Testis (tissue), 3 donors: ENCODE data around the gene CHRNB1. TPM values are rescaled to one million over a fixed set of nuclear protein-coding genes. Genes with fewer than 3 reads are reported as not detected.

Experiments used
- DNase-seq: peaks from one replicate; pipeline ENCODE4 v3.0.0-alpha.2; 2019
- H3K27ac ChIP-seq, 2 donors: fragments of 200-600 bp; sonication (generic); one replicate each; pipeline ENCODE4 v1.5.1; 2019
- H3K27me3 ChIP-seq: fragments of 200-600 bp; sonication (generic); one replicate; pipeline ENCODE4 v1.5.1; 2019
- H3K36me3 ChIP-seq: fragments of 200-600 bp; sonication (generic); one replicate; pipeline ENCODE4 v1.5.1; 2017; ENCODE audit warnings: low read depth; ENCODE audit errors: missing control alignments
- H3K4me1 ChIP-seq: fragments of 200-600 bp; sonication (generic); one replicate; pipeline ENCODE4 v1.5.1; 2019
- H3K4me3 ChIP-seq, 2 donors: fragments of 200-600 bp; sonication (generic); one replicate each; pipeline ENCODE4 v1.5.1; 2017 to 2019
- H3K9me3 ChIP-seq: fragments of 200-600 bp; sonication (generic); one replicate; pipeline ENCODE4 v1.5.1; 2017
- POLR2A ChIP-seq: fragments of 450-650 bp; IDR thresholded peaks from one replicate; pipeline ENCODE4 v1.6.1; 2017; ENCODE audit warnings: antibody characterized with exemption, mild to moderate bottlenecking, moderate library complexity
- whole genome bisulfite sequencing, 2 donors: methylation state at CpG; one replicate each; pipeline ENCODE4 v1.1.5; 2018; 5-methylcytosine and 5-hydroxymethylcytosine counted together
- intact Hi-C: fragments of 100-400 bp; cut with DNase I; formaldehyde crosslinking; loops from one replicate; pipeline ENCODE4 v1.15.1; 2023; ENCODE audit warnings: low total_unique reads
- polyA plus RNA-seq: library from polyadenylated mRNA; stranded (reverse); fragments of 350-450 nt; fragmentation: Illumina TruSeq; extraction: RNeasy Lipid Tissue Mini Kit (QIAGEN cat#74804); gene quantifications from one replicate; pipeline ENCODE4 v1.2.3, GENCODE V29; 2014; ENCODE audit warnings: low read depth, low replicate concordance; ENCODE audit not compliant: insufficient read depth
- total RNA-seq, 2 donors: library from RNA; depleted of rRNA; stranded (reverse); fragments of >200 nt; gene quantifications; one replicate each; pipeline ENCODE4 v1.2.3, GENCODE V29; 2016
- TF ChIP-seq, protein P1 (sequence below), 3 experiments: fragments of 450-650 bp in 2 of 3; fragments of 200-600 bp in 1 of 3; sonication (generic) in 1 of 3; IDR thresholded peaks; one replicate each; pipeline ENCODE4 v1.5.1; 2016 to 2019; ENCODE audit warnings: antibody characterized with exemption in 3 of 3, mild to moderate bottlenecking in 2 of 3, moderate library complexity in 1 of 3

Gene CHRNB1
- total and polyA plus RNA-seq, 3 donors from 2014 or later: 6.2 to 7.4 (median 6.9) TPM

DNA sequence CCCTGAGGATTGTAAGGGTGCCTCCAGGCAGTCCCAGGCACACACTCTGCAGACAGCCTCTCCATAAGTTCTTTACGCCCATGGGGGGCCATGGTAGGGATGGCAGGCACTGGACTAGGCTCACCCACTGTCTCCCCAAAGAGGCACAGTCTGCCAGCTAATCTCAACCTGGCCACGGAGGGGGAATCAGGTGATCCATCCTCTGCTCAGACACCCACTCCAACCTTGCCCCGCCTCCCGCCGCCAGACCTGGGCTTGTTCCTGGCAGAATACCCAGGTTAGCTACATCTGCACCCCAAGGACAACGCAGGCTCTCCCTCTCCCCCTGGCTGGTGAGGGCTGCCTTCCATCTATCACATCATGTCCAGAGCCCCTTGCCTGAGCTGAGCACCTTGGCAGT, 36.0 kb upstream of the CHRNB1 start:
- 56 to 67% methylated on average over 2 to 6 of the region's 6 CpGs for WGBS, 2 donors
- TF ChIP-seq, protein P1, sequence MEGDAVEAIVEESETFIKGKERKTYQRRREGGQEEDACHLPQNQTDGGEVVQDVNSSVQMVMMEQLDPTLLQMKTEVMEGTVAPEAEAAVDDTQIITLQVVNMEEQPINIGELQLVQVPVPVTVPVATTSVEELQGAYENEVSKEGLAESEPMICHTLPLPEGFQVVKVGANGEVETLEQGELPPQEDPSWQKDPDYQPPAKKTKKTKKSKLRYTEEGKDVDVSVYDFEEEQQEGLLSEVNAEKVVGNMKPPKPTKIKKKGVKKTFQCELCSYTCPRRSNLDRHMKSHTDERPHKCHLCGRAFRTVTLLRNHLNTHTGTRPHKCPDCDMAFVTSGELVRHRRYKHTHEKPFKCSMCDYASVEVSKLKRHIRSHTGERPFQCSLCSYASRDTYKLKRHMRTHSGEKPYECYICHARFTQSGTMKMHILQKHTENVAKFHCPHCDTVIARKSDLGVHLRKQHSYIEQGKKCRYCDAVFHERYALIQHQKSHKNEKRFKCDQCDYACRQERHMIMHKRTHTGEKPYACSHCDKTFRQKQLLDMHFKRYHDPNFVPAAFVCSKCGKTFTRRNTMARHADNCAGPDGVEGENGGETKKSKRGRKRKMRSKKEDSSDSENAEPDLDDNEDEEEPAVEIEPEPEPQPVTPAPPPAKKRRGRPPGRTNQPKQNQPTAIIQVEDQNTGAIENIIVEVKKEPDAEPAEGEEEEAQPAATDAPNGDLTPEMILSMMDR (IDR thresholded peaks at IDR 0.05): no peak
- TF ChIP-seq POLR2A: no peak
- intact Hi-C loops: no loop called here

DNA sequence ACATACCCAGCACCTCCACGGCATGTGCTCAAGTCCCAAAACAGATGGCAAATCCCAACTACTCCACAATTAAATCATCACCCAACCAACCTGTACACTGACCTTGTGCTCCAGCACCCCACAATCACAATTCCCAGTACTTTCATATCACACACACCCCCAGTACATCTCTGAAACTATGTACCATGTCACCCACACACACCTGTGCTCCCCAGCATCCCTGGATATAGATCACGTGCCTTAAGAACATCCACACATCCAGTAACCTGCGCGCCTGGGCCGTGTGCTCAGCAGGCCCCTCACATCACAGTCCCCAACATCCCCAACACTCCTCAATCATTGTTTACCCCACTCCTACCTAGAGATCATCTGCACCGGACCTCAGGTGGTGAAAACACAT, 35.1 kb upstream of the CHRNB1 start:
- 90 to 91% methylated on average over 6 of the region's 6 CpGs for WGBS, 2 donors
- intact Hi-C loops: no loop called here
- Histone ChIP-seq H3K27ac (no peak overlapping the region), H3K9me3 (no peaks in the 10 kb centered on the region), H3K36me3 (no peaks in the 10 kb centered on the region), H3K4me3 (no peak overlapping the region), H3K4me1 (peaks cover 8% of the 10 kb centered on the region), H3K27me3 (no peaks in the 10 kb centered on the region)
- no peak for DNase-seq
- TF ChIP-seq, protein P1 (IDR thresholded peaks at IDR 0.05): no peak
- TF ChIP-seq POLR2A: no peak

More for the DNA sequence above, 36.0 kb upstream of the CHRNB1 start:
- peaks cover 8% of the 10 kb centered on the region for H3K4me1 ChIP-seq
- no peak overlapping the region for H3K4me3 ChIP-seq
- H3K27me3 ChIP-seq: no peaks in the 10 kb centered on the region
- no peaks in the 10 kb centered on the region for H3K36me3 ChIP-seq
- no peaks in the 10 kb centered on the region for H3K9me3 ChIP-seq
- no peak for DNase-seq
- H3K27ac ChIP-seq: no peak overlapping the region

DNA sequence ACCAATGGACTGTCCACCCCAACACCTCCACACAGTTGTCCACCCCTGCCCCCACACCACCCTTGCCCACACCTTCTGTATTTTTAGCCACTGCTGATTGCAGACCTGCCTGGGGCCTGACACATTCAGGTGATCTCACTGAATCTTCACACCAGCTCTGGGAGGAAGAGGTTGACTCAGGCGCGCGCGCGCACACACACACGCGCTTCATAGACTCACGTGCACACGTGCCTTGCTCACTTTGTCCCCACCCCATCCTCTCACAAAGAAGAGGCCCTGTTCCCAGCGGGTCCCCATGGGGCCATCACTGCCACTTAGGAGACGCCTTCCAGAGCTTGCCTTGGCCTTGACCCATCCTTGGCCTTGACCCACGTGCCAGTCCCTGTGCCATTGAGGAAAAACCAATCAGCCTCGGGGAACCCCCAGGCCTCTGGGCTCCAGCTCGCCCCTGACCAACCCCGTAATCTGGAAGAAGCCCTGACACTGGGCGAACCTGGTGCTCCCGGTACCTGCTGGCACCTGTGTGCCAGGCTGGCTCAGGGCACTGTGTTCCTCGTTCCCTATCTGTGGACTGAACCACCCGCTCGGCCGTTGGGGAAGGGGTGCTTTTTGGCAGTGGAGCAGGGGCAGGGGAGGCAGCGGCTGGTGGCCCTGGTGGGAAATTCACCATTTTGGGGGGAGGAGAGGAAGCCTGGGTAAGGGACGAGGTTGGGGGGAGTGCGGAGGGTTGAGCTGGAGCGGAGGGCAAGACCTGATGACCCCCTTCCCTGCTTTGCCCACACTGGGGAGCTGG, 34.0 kb upstream of the CHRNB1 start:
- H3K9me3 ChIP-seq: no peaks in the 10 kb centered on the region
- H3K36me3 ChIP-seq: no peaks in the 10 kb centered on the region
- intact Hi-C loops: no loop called here
- peaks cover 3% of the 10 kb centered on the region for H3K4me1 ChIP-seq
- TF ChIP-seq, protein P1 (IDR thresholded peaks at IDR 0.05): no peak
- no peak for TF ChIP-seq POLR2A
- H3K27ac ChIP-seq: no peak overlapping the region
- no peaks in the 10 kb centered on the region for H3K27me3 ChIP-seq
- WGBS, 2 donors: 85 to 87% methylated on average over 21 to 25 of the region's 25 CpGs
- H3K4me3 ChIP-seq: no peak overlapping the region
- no peak for DNase-seq

DNA sequence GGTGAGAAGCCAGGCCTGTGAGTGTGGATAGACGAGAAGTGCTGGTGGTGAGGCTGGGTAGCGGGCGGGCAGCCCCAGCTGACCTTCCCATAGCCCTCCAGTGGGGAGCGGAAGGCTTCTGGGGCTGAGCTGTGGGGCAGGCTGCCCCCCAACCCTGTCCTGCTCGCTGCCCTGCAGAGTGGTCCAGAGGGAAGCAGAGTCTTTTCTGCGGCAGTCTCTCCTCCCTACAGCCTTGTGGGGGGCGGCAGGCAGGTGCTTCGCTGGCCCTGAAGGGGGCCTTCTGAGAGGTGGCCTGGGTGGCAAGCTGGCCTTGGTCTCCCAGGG, 33.5 kb upstream of the CHRNB1 start:
- Histone ChIP-seq H3K9me3 (no peaks in the 10 kb centered on the region), H3K36me3 (no peaks in the 10 kb centered on the region), H3K27ac (no peak overlapping the region), H3K4me1 (no peaks in the 10 kb centered on the region), H3K27me3 (no peaks in the 10 kb centered on the region), H3K4me3 (no peak overlapping the region)
- no peak for DNase-seq
- intact Hi-C loops: no loop called here
- no peak for TF ChIP-seq POLR2A
- TF ChIP-seq, protein P1 (IDR thresholded peaks at IDR 0.05): no peak
- 89 to 95% methylated on average over 4 to 8 of the region's 8 CpGs for WGBS, 2 donors
